HTERT RPE-1 (cell line): ENCODE results near the gene ISCA2.

ENCODE experiments used
- in situ Hi-C: fragments of 300-500 bp; cut with MboI; formaldehyde crosslinking; loops from 4 replicates; pipeline ENCODE4 v1.14.3; 2020; ENCODE audit warnings: low sequenced_read_pairs

ISCA2 gene

GRCh38 chr14:74507840-74508239, 14.3 kb downstream of the ISCA2 start:
- in situ Hi-C loops, result no loop called here

GRCh38 chr14:74508292-74508731, 14.7 kb downstream of the ISCA2 start:
- in situ Hi-C loops, result no loop called here

- in situ Hi-C loops, result no loop called here
Measured at GRCh38 chr14:74508844-74509428, 15.4 kb downstream of the ISCA2 start.

- in situ Hi-C loops, result no loop called here
Measured at GRCh38 chr14:74509587-74510222, 16.1 kb downstream of the ISCA2 start.

GRCh38 chr14:74510223-74510931, 16.8 kb downstream of the ISCA2 start:
- in situ Hi-C loops, result no loop called here

GRCh38 chr14:74510959-74511409, 17.4 kb downstream of the ISCA2 start:
- in situ Hi-C loops, result no loop called here

GRCh38 chr14:74511966-74512830, 18.6 kb downstream of the ISCA2 start:
- in situ Hi-C loops, result no loop called here

- in situ Hi-C loops, result no loop called here
Measured at GRCh38 chr14:74514471-74514941, 20.9 kb downstream of the ISCA2 start.

GRCh38 chr14:74515891-74516412, 22.4 kb downstream of the ISCA2 start:
- in situ Hi-C loops, result no loop called here

- in situ Hi-C loops, result no loop called here
Measured at GRCh38 chr14:74516451-74517160, 23.0 kb downstream of the ISCA2 start.

GRCh38 chr14:74517731-74518130, 24.2 kb downstream of the ISCA2 start:
- in situ Hi-C loops, result no loop called here

GRCh38 chr14:74518221-74518620, 24.7 kb downstream of the ISCA2 start:
- in situ Hi-C loops, result no loop called here

GRCh38 chr14:74519316-74520074, 25.9 kb downstream of the ISCA2 start:
- in situ Hi-C loops, result no loop called here

- in situ Hi-C loops, result no loop called here
Measured at GRCh38 chr14:74521756-74522155, 28.2 kb downstream of the ISCA2 start.

- in situ Hi-C loops, result no loop called here
Measured at GRCh38 chr14:74522740-74523139, 29.2 kb downstream of the ISCA2 start.

- in situ Hi-C loops, result no loop called here
Measured at GRCh38 chr14:74524076-74524811, 30.7 kb downstream of the ISCA2 start.

GRCh38 chr14:74524812-74525135, 31.2 kb downstream of the ISCA2 start:
- in situ Hi-C loops, result no loop called here

GRCh38 chr14:74525361-74525851, 31.8 kb downstream of the ISCA2 start:
- in situ Hi-C loops, result no loop called here
